ENCODE results near the gene ATP5F1B.
"Not testable (repeated sequence)": the region's sequence is repeated elsewhere in the genome, so short reads cannot be mapped to it uniquely, and the experiment has no call there.

The ATP5F1B gene

DNA sequence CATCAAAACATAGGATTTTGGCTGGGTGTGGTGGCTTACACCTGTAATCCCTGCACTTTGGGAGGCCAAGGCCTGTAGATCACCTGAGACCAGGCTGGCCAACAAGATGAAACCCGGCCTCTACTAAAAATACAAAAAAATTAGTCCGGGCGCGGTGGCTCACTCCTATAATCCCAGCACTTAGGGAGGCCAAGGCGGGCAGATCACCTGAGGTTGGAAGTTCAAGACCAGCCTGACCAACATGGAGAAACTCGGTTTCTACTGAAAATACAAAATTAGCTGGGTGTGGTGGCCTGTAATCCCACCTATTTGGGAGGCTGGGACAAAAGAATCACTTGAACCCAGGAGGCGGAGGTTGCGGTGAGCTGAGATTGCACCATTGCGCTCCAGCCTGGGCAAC lies 2.2 kb upstream of the ATP5F1B start:
- DNase-seq (ENCODE audit: low read depth in 2 of 2, low spot score in 1 of 2): not testable (repeated sequence)

DNA sequence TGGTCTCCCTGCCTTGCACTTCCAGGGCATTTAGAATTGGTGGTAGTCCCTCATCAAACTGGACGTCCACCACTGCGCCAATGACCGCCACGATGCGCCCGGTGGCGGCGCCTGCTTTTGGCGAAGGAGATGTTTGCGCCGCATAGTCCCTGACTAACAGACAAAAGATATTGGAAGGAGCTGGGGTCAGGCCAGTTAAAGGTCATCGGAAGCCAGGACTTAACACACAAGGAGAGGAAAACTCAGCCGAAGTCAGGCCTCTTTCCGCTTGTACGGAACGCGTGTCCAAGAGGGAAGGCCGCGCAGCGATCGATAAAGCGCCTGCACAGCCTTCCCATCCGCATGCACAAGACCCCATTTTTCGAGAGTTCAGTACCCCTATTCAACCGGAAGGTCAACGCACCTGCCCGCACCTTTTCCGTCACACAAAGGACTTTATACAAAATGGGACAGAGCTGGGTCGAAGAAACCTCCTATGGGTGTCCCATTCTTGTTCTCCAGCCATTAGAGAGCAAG lies 525 bp downstream of the ATP5F1B start:
- DNase-seq (ENCODE audit: low read depth in 2 of 2, low spot score in 1 of 2): no peak

DNA sequence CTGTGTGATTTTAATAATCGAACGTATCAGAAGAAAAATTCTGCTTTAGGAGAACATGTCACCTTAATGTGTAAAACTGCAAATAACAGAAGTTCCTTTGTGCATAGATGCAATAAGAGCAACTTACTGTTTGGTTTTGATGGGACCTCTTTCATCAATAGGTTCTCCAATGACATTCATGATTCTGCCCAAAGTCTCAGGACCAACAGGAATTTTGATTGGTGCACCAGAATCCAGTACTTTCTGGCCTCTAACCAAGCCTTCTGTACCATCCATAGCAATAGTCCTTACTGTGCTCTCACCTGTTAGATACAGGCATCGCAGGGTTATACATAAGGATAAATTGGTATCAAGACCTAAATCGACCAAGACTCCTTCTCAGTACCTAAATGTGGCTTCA lies 1.1 kb downstream of the ATP5F1B start:
- no peak for DNase-seq (ENCODE audit: low read depth in 2 of 2, low spot score in 1 of 2)

DNA sequence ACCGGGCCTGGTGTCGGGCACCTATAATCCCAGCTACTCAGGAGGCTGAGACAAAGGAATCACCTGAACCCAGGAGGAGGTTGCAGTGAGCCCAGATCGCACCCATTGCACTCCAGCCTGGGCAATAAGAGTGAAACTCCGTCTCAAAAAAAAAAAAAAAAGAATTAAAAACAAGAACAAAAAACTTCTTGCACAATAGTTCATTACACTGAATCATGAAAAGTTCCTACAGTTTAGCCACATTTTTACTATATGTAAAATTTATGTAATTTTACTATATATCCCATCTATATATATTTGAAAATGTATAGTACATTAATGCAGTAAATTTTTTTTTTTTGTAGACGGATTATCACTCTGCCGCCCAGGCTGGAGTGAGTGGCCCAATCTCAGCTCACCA lies 4.6 kb downstream of the ATP5F1B start:
- DNase-seq (ENCODE audit: low read depth in 2 of 2, low spot score in 1 of 2): no peak

DNA sequence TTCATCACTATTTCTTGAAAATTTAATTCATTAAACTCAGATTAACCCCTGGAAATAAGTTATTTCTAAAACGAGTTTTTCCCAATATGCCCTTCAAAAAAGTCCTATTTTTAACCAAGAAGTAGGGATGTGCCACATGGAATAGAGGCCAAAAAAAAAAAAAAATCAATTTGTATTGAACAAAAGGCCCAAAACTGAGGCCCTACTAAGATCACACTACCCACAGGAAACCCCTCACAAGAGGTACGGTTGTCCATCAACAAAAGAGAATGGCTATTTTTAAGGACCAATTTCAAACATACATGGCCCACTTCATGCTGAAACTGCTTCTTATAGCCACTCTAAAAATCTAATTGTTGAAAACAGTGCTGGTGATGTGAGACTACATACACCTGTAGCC lies 8.2 kb downstream of the ATP5F1B start:
- no peak for DNase-seq (ENCODE audit: low read depth in 2 of 2, low spot score in 1 of 2)

DNA sequence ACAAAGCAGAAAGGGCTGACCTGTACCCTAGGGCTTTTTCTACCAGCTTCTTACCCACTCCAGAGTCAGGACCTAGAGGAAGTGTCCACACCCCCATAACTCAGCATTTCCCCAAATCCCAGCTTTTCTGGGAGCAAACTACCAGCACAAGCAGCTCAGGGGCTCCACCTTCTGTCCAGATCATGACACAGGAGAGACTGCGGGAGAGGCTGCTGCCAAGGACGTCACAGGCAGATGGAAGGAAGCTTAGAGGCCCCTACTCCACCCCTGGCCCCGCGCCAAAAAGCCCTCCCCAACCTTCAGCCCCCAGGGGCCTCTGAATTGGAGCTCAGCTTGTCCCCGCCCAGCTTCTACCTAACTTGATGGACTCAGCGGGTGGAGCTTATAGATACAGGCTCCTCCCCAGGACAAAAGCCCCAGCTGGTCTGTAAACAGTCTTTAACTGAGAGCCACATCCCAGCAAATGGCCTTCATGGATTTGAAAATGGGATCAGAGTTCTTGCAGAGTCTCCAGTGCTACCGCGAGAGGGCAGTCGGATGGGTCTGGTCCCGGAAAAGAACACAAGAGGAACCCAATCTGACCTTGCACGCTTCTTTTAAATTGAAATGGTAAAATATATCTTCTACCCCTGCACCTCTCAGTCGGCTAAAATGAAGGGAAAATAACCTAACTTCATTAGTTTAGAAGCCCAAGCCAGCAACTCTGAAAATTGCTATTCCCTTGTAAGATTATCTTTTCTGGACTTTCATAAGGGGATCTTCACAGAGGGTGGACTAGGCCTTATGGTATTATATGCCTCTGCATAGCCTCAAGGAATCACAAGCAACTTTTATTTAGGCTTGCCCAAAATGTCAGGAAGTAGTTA lies 8.9 kb downstream of the ATP5F1B start:
- DNase-seq (ENCODE audit: low read depth in 2 of 2, low spot score in 1 of 2): peak; percentile 67 to 81

DNA sequence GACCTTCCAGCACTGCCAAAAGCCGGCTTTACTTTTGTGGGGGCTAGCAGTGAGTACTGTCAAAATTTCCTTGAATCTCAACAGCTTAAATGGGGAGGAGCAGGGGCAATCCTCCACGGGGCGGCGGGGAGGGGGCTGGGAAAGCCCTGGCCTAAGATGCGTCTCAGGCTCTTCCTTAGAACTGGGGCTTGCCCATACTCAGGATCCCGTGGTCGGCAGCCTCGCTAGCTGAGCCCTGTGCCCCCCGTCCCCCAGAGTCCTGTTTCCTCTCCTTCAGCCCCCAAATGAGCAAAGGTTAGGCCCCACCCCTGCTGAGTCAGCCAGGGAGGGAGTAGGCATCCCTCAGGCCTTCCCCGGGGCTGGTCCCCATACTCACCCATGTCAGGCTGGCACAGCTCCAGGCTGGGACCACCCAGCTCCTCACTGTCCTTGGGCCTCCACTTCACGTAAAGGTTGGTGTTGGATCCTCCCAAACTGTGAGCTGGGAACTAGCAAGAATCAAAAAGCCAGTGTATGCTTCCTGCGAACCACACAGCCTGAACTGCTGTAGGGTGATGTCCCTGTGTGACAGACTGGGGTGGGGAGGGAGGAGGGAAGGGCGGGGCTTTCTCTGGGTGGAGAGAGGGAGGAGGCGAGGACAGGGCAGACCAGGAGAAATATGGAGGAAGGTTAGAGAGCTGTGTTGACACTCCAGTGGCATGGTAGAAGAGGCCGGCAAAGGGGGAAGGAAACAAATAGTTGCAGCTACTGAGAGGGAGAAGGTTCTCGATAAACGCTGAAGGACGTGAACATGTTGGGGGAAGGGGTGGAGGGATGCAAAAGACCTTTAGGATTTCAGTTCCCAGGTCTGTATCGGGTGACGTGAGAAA lies 9.7 kb downstream of the ATP5F1B start:
- DNase-seq (ENCODE audit: low read depth in 2 of 2, low spot score in 1 of 2): peak; percentile 66 to 69

DNA sequence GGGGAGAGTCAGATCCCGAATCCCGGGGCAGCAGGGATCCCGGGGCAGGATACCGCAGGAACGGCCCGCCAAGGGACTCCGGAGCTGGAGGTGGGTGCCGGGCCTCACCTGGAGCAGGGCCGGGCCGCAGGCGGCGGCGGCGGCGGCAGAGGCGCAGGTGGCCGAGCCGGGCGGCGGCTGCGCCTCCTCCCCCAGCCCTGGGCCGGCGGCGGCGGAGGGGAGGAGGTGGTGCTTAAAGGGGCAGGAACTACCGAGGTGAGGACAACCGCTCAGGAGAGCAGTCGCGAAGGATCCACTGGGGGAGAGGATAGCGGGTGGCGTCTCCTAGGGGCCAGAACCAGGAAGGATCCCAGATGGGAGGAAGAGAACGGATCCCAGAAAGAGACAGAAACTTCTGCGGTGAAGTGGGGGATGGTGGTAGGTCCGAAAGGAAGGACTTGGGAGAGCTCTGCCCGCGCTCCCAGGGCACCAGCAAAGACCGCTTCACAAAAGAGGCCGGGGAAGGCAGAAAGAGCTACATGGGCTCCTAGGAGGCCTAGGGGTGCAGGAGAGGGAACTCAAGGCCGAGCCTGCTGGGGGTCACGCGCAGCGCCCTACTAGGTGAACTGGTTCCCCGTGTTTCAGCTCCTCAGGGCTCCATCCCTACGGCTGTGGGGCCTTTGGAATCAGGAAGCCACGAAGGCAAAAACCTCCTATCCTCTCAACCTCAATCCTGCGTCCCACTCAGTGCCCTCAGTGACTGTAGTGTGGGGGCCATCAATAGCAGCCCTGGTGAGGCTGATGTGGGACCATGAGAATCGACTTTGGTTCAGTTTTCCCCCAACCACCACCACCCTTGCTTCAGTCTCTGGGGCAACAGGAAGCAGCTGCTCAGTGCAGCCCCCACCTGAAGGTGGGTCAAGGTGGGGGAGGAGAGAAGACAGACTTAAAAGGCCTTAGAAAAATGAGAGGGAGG lies 10.7 kb downstream of the ATP5F1B start:
- no peak for DNase-seq (ENCODE audit: low read depth in 2 of 2, low spot score in 1 of 2)

DNA sequence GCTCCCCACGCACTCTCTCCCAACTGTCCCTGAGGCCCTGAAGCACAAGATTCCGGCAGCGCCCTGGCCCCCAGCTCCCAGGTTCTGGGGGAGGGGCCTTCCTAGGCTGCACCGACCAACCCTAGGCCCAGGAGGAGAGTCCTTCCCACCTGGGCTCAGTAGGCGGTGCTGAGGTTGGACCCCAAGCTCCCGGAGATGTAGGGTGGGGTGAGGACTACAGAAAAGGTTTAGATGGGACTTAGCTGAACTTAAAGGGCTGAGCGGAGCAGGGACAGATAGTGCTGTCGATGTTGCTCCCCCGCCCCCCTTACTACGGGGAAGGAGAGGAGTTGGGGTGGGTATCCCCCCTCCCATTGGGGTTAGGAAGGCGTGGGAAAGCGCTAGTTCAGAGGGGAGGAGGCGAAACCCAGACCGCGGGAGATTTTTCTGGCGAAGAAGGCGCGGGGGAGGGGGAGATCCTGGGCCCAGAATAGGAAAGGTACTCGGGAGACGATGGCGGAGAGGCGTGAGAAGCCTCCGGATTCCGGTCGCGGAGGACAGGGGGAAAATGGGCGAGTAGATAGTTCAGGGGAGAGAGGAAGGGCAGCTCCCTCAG lies 11.4 kb downstream of the ATP5F1B start:
- DNase-seq (ENCODE audit: low read depth in 2 of 2, low spot score in 1 of 2): no peak

DNA sequence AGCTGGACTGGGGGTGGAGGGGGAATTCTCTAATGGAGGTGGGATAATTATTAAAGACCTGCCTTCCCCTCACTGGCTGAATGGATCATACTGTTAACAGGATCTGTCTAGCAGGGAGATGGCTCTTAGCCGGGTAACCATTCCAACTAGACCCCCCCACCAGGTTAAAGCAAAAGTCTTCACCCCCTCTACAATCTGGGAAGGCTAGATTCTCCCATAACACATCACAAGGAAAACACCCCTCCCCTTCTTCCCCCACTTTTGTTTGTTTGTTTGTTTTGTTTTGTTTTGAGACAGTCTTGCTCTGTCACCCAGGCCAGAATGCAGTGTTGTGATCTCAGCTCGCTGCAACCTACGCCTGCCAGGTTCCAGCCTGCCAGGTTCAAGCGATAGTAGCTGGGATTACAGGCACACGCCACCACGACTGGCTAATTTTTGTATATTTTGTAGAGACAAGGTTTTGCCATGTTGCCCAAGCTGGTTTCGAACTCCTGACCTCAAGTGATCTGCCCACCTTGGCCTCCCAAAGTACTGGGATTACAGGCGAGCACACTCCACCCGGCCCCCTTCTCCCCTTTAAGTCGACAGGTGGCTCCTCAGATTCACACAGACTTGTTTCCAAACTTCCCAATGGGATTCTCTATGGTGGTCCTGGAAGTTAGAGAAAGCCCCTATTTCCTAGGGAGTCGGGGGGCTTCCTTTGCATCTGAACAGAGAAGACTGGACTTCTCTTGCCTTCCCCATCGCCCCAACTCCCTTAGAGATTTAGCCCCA lies 12.1 kb downstream of the ATP5F1B start:
- DNase-seq (ENCODE audit: low read depth in 2 of 2, low spot score in 1 of 2): no peak

DNA sequence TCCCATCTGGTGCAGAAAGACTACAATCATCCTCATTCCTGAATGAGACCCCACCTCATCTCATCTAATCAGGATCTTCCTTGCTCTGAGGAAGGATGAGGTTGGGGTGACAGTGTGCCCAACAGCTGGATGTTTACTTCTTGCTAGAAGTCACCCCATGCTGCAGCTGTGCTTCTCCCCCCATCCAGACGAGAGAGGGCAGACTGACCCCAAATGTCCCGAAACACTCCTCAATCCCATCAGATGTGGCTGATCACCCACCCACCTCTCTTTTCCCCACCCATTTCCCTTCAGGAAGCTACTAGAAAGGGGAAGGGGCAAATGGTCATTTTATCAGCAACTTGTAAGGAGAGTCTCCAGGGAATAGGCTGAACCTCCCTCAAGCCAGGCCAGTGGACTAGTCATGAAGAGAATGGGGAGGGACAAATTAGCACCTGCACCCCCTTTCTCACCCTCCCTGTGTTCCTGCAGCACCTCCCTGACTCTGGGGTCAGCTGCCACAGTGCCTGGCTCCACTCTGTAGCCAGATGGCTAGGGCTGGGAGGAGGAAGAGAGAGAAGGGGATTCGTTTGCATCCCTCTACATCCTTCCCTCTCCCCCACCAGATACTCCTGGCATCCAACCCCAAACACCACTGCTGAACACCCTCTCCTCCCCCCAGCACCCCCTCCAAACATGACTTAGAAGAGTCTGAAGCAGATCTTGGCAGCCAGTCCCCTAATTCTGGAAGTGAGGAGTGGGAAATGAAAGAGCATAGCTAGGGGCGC lies 12.9 kb downstream of the ATP5F1B start:
- DNase-seq (ENCODE audit: low read depth in 2 of 2, low spot score in 1 of 2): no peak

DNA sequence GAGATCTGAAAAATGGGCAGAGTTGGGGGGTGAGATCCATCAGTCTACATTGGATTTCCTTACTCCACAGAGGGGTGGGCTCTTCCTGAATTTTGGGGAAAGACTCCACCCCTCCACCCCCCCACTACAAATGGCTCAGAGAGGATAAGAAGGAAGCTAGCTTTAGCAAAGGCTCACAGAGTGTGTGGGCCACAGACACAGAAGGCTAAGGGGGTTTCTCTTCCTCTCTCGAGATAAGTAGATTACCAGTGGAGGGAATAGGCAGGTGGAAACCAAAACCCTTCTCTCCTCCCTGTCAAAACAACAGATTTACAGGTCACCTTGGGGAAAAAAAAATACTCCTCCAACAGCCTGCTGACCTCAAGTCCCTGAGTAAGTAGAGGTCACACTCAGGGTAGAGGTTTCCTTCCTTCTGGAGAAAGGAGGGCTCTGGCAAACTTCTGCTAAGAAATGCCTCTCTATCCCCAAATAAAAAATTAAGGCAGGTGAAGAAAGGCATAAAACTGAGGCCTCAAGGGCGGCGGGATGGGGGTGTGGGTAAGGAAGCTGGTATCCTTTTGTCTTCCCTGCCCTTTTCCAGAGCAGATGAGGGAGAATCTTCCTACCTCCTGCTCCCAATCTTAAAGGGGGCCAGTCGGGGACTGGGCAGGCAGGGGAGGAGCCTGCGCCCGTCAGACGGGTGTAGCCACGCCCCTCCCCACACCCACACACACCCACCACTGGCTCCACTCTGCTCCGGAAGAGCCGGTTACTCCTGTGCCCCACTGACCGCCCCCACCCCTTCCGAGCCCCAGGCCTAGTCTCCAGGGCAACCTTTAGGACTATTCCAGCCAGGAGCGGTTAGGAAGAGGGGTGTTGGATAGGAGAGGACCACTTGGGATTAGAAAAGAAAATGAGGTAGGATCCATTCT lies 13.7 kb downstream of the ATP5F1B start:
- peak in 1 of 2 donors; percentile 56 for DNase-seq (ENCODE audit: low read depth in 2 of 2, low spot score in 1 of 2)

DNA sequence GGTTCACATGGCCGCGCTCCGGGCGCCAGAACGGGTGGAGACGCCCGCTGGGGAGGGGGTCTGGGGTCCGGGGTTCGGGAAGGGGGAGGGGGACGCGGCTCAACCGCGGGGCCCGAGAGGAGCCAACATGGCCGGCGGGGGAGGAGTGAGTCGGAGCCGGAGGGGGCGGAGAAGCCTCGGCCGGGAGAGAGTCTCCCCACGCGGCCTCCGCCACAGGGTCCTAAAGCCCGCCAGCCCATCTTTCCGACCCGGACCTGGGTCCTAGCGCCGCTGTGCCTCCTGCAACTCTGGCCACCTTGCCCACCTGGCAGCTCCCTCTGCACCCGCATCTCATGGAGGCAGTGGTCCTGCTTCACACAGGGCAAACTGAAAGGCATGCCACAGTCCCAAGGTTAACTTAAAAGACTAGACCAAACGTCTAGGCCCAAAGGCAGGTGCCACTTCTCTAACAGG lies 15.6 kb downstream of the ATP5F1B start, which contains the start of gene BAZ2A:
TSS of gene BAZ2A (minus strand) at position 147 of the 453 bp plus-strand sequence. CDS start 12,796 bp downstream, outside the sequence.
- DNase-seq (ENCODE audit: low read depth in 2 of 2, low spot score in 1 of 2): peak; percentile 58 to 73

DNA sequence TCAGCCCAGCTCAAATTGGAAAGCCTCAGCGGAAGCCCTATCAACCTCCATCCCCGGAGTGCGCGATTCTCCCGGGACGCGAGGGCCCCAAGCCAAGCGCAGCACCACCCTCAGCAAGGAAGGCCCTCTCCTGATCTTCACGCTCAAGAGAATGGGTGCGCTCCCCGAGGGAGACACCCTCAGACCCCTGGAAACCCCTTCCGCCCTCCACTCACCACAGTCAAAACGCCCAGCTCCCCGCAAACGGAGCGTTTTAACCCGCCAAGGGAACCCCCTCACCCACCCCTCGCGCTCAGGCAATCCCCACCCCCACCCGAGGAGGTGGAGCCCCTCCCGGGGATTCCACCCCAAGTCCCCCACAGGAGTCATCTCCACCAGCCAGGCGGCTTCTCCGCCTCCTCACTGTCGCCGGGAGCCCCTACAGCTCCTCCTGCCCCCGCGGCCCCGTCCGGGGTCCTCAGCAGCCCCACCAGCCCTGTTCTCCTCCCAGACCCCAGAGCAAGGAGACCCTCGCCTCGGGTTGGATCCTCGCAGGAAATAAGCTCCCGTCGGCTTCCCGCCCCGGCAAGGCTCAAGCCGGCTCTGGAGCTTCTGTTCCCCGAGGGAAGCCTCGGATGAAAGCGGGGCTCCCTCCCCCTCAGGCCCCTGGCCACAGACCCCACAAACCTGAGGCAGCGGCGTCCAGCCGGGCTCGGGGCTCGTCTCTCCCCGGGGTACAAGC lies 16.2 kb downstream of the ATP5F1B start:
- no peak for DNase-seq (ENCODE audit: low read depth in 2 of 2, low spot score in 1 of 2)

DNA sequence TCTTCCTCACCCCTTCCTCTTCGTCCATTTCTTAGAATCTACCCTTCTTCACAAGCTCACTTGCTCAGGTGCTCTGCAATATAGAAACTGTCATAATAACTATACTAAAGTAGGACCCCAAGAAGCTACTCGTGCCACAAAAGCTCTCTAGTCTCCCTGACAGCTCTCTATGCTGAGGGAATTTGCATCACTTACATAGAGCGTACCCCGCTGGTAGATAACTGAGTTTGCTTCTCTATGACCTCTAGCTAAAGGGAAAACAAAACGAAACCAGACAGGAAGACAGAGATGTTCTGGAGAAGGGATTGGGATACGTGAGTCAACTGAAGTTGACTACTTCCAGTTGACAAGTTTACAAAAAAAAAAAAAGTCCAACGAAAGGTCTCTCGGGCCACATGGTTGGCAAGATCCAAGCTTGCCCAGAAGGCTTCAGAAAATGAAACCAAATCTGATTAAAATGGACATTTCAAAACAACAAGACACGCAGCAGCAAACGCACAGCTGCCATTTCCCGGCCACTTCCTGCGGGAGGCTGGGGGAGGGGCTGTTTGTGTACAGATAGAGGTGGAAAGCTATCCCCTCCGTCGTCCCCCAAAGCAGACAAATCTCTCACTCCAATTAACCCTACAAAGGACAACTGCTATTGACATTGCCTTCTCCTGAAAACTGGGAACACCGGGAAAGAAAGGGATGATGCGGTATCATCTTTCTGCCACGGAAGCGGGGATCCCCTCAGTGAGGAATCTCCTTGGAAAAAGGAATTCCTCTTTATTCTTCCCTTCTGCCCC lies 16.9 kb downstream of the ATP5F1B start:
- no peak for DNase-seq (ENCODE audit: low read depth in 2 of 2, low spot score in 1 of 2)

DNA sequence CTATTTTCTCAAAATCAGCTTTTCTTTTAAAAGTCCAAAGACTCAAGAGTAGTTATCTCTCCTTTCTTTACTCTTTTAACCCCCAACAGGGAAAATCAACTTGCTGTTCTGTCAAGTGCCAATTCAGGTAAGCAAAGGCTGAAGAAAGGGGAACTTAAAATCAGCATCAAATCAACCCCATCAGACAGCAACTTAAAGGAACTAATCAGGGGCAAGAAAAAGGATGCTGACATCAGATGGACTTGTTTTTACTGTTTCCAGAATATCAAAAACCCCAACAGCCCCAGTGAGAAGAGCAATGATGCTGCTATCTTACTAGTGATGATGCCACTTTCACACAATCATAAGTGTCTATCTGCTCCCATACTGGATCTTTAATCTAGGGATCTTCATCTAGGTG lies 19.1 kb downstream of the ATP5F1B start:
- DNase-seq (ENCODE audit: low read depth in 2 of 2, low spot score in 1 of 2): no peak
